Stomach smooth muscle (tissue), 2 donors: Measurements from ENCODE around the gene HOXB3.
"Not testable (repeated sequence)": the region's sequence is repeated elsewhere in the genome, so short reads cannot be mapped to it uniquely, and the experiment has no call there.

ENCODE experiments used
- H3K27ac ChIP-seq: one replicate; pipeline ENCODE4 v1.7.0; 2013; ENCODE audit warnings: mild to moderate bottlenecking, low read length, inconsistent platforms
- H3K27me3 ChIP-seq, 2 donors: one replicate each; pipeline ENCODE4 v1.7.0; 2013; ENCODE audit warnings: low read length in 2 of 2; ENCODE audit not compliant: insufficient read depth in 2 of 2, control insufficient read depth in 1 of 2
- H3K36me3 ChIP-seq, 2 donors: one replicate each; pipeline ENCODE4 v1.7.0; 2013; ENCODE audit warnings: low read length in 2 of 2; ENCODE audit not compliant: control insufficient read depth in 2 of 2, insufficient read depth in 2 of 2
- H3K4me1 ChIP-seq: one replicate; pipeline ENCODE4 v1.7.0; 2013; ENCODE audit warnings: low read length; ENCODE audit not compliant: control insufficient read depth, insufficient read depth
- H3K4me3 ChIP-seq, 2 donors: one replicate each; pipeline ENCODE4 v1.7.0; 2013; ENCODE audit warnings: low read length in 2 of 2
- H3K9ac ChIP-seq, 2 donors: one replicate each; pipeline ENCODE4 v1.7.0; 2013; ENCODE audit warnings: low read length in 2 of 2, mild to moderate bottlenecking in 1 of 2
- H3K9me3 ChIP-seq, 2 donors: one replicate each; pipeline ENCODE4 v1.7.0; 2013; ENCODE audit warnings: low read length in 2 of 2; ENCODE audit not compliant: control insufficient read depth in 2 of 2
- donor health status: healthy.
- donor health status: Pancreatic carcinoma.

The HOXB3 gene

DNA sequence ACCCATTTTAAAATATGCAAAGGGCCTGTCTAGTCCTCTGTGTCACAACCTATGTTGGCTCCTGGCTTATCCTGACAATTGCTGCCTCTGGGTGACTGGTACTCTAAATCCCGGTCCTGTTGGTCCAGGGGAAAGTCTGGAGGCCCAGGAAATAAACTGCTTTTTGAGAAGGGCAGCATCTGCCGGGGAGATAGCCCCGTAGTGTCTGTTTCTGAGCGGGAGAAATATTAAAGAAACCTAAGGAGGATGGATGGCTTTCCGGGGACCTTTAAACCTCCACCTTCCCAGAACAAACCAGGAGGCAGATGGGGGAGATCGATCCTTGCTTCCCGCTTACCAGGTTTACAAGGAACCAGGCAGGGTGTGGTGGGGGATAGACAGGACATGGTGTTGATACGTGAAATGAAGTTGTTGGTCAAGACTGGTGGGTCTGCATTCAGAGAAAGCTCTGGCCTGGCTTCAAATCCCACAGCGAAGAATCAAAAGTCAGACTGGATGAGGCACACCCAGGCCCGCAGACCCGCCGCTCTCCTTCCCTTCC, 48.9 kb downstream of the HOXB3 start:
- Histone ChIP-seq H3K36me3 (peaks cover 0 to 2% of the 10 kb centered on the region in 2 donors), H3K4me1 (peaks cover 34% of the 10 kb centered on the region), H3K27me3 (no peaks in the 10 kb centered on the region), H3K9ac (peak overlapping the region; percentile 90 to 94), H3K9me3 (no peaks in the 10 kb centered on the region), H3K27ac (peak overlapping the region; percentile 97), H3K4me3 (peak overlapping the region; percentile 68 to 93)

GRCh38 chr17:48540213-48540612, 49.8 kb downstream of the HOXB3 start:
- H3K9ac ChIP-seq, result no peak overlapping the region
- H3K9me3 ChIP-seq, result no peaks in the 10 kb centered on the region
- peak overlapping the region in 1 of 2 donors; percentile 30 for H3K4me3 ChIP-seq
- peaks cover 0 to 2% of the 10 kb centered on the region in 2 donors for H3K36me3 ChIP-seq
- peak overlapping the region; percentile 55 for H3K27ac ChIP-seq
- no peaks in the 10 kb centered on the region for H3K27me3 ChIP-seq
- peaks cover 25% of the 10 kb centered on the region for H3K4me1 ChIP-seq

GRCh38 chr17:48539177-48539576, 50.9 kb downstream of the HOXB3 start:
- Histone ChIP-seq H3K27me3 (no peaks in the 10 kb centered on the region), H3K27ac (peak overlapping the region; percentile 55), H3K9me3 (no peaks in the 10 kb centered on the region)

GRCh38 chr17:48537316-48537715, 52.7 kb downstream of the HOXB3 start:
- Histone ChIP-seq H3K36me3 (no peaks in the 10 kb centered on the region), H3K4me3 (no peak overlapping the region), H3K4me1 (peaks cover 20% of the 10 kb centered on the region), H3K9ac (no peak overlapping the region), H3K27me3 (no peaks in the 10 kb centered on the region), H3K27ac (no peak overlapping the region), H3K9me3 (no peaks in the 10 kb centered on the region)

More at GRCh38 chr17:48539177-48539576, 50.9 kb downstream of the HOXB3 start:
- Histone ChIP-seq H3K9ac (no peak overlapping the region), H3K4me1 (peaks cover 21% of the 10 kb centered on the region), H3K36me3 (peaks cover 0 to 2% of the 10 kb centered on the region in 2 donors), H3K4me3 (no peak overlapping the region)

- H3K27ac ChIP-seq, H3K4me3 ChIP-seq, H3K36me3 ChIP-seq, H3K27me3 ChIP-seq, H3K9me3 ChIP-seq, H3K9ac ChIP-seq: not testable (repeated sequence)
- H3K4me1 ChIP-seq, result peaks cover 12% of the 10 kb centered on the region
These were observed 54.1 kb downstream of the HOXB3 start for GRCh38 chr17:48535793-48536559.

- Histone ChIP-seq H3K9me3 (no peaks in the 10 kb centered on the region), H3K4me1 (no peaks in the 10 kb centered on the region), H3K27me3 (peaks cover 0 to 7% of the 10 kb centered on the region in 2 donors), H3K27ac (no peak overlapping the region), H3K9ac (no peak overlapping the region), H3K4me3 (no peak overlapping the region), H3K36me3 (no peaks in the 10 kb centered on the region)
These were observed 57.8 kb downstream of the HOXB3 start for GRCh38 chr17:48532261-48532660.

GRCh38 chr17:48530887-48531272, 59.2 kb downstream of the HOXB3 start, which contains the start of gene HOXB1:
TSS of gene HOXB1 (minus strand) at chr17:48531011. CDS start at chr17:48530904, 107 bp downstream.
- Histone ChIP-seq H3K9me3 (no peaks in the 10 kb centered on the region), H3K9ac (no peak within 1 kb of the TSS), H3K27ac (no peak within 1 kb of the TSS), H3K4me1 (no peaks in the 10 kb centered on the region), H3K4me3 (no peak within 1 kb of the TSS), H3K27me3 (peaks cover 0 to 10% of the 10 kb centered on the region in 2 donors), H3K36me3 (no peaks in the 10 kb centered on the region)

GRCh38 chr17:48530208-48530886, 59.7 kb downstream of the HOXB3 start:
- H3K9me3 ChIP-seq, result no peaks in the 10 kb centered on the region
- no peak overlapping the region for H3K27ac ChIP-seq
- H3K27me3 ChIP-seq, result peaks cover 0 to 10% of the 10 kb centered on the region in 2 donors

GRCh38 chr17:48529683-48530009, 60.4 kb downstream of the HOXB3 start:
- Histone ChIP-seq H3K9ac (no peak overlapping the region), H3K36me3 (no peaks in the 10 kb centered on the region), H3K4me3 (no peak overlapping the region), H3K27ac (no peak overlapping the region), H3K27me3 (peaks cover 0 to 10% of the 10 kb centered on the region in 2 donors), H3K9me3 (no peaks in the 10 kb centered on the region), H3K4me1 (no peaks in the 10 kb centered on the region)

More at GRCh38 chr17:48530208-48530886, 59.7 kb downstream of the HOXB3 start:
- Histone ChIP-seq H3K4me1 (no peaks in the 10 kb centered on the region), H3K9ac (no peak overlapping the region), H3K4me3 (no peak overlapping the region), H3K36me3 (no peaks in the 10 kb centered on the region)

DNA sequence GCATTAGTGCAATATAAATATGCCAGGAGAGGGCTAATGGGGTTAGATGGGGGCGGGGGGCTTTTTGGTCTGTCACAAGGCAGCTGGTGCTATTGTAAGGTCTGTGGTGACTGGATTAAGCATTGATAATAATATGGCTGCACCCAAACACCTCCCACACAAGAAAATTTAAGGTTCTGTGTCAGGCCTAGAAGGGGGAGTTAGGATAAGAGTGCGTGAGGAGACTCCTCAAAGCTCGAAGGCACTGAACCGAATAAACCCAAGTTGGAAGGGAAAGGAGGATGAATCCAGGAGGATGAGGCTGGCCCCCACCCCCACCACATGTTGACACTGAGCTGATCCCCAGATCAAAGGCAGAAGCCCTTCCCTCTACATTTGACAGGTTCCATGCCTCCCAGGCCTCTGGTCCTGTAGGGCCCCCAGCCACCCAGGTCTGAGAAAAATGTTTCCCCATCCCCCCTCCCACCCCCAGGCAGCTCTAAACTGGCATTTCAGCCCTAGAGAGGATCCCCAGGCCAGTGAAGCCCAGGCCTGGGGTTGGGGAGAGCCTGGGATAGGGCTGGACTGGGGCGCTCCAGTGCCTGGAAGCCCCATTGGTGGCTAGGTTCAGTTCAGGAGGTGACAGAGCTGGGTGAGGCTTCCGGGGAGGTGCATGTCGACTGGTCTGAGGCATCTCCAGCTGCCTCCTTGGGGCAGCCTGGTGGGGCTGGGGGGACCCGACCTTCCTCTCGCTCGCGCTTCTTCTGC, 60.9 kb downstream of the HOXB3 start:
- no peak overlapping the region for H3K27ac ChIP-seq
- peaks cover 0 to 10% of the 10 kb centered on the region in 2 donors for H3K27me3 ChIP-seq
- no peaks in the 10 kb centered on the region for H3K36me3 ChIP-seq

More for the DNA sequence above, 60.9 kb downstream of the HOXB3 start:
- no peak overlapping the region for H3K9ac ChIP-seq
- no peaks in the 10 kb centered on the region for H3K9me3 ChIP-seq
- no peaks in the 10 kb centered on the region for H3K4me1 ChIP-seq
- no peak overlapping the region for H3K4me3 ChIP-seq
